Activated T-helper 1 cell treated with anti-CD3 and anti-CD28 coated beads, Interleukin-12 subunit alpha, Interleukin-12 subunit beta, Interleukin-2, Interleukin-4 antibody, amounts not matched to agents 30 ng/mL and 10 ng/mL and 1 ng/mL, durations not matched to agents 14 hours and 24 hours and 36 hours (primary cell): ENCODE results near the gene TAF4. TPM values are rescaled to one million over a fixed set of nuclear protein-coding genes. Genes with fewer than 3 reads are reported as not detected.
"Not testable (repeated sequence)": the region's sequence is repeated elsewhere in the genome, so short reads cannot be mapped to it uniquely, and the experiment has no call there.

ENCODE experiments used
- DNase-seq: peaks from one replicate; pipeline ENCODE4 v3.0.0; 2021; ENCODE audit warnings: low spot score
- H3K27ac Mint-ChIP-seq: one replicate; pipeline ENCODE4 v1.8.0; 2021; ENCODE audit warnings: mild to moderate bottlenecking, mixed read lengths
- H3K27me3 Mint-ChIP-seq: one replicate; pipeline ENCODE4 v1.8.0; 2022; ENCODE audit warnings: mild to moderate bottlenecking, moderate library complexity, mixed read lengths; ENCODE audit not compliant: insufficient read depth
- H3K36me3 Mint-ChIP-seq: one replicate; pipeline ENCODE4 v1.8.0; 2021; ENCODE audit warnings: low read depth, mixed read lengths
- H3K4me1 Mint-ChIP-seq: one replicate; pipeline ENCODE4 v1.8.0; 2021; ENCODE audit warnings: low read depth, mixed read lengths
- H3K4me3 Mint-ChIP-seq: one replicate; pipeline ENCODE4 v1.8.0; 2021; ENCODE audit warnings: mild to moderate bottlenecking, moderate library complexity, mixed read lengths
- H3K9me3 Mint-ChIP-seq: one replicate; pipeline ENCODE4 v1.8.0; 2021; ENCODE audit warnings: mixed read lengths
- intact Hi-C: fragments of 100-400 bp; cut with micrococcal nuclease; formaldehyde crosslinking; loops from one replicate; pipeline ENCODE4 v1.15.1; 2024
- total RNA-seq: library from RNA; stranded (reverse); gene quantifications from 2 replicates; pipeline ENCODE4 v1.2.3, GENCODE V29; 2022

Gene TAF4
- total RNA-seq, 1 donor from 2014 or later: 28.3 TPM

DNA sequence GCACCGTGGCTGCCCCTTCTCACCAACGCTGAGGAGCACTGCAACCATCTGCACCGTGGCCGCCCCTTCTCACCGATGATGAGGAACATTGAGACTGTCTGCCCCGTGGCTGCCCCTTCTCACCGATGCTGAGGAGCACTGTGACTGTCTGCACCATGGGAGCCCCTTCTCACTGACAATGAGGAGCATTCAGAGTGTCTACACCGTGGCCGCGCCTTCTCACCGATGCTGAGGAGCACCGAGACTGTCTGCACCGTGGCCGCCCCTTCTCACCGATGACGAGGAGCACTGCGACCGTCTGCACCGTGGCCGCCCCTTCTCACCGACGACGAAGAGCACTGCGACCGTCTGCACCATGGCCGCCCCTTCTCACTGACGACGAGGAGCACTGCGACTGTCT, 120.2 kb downstream of the TAF4 start:
- DNase-seq, H3K9me3 Mint-ChIP-seq, H3K27me3 Mint-ChIP-seq, H3K27ac Mint-ChIP-seq, intact Hi-C loops, H3K4me1 Mint-ChIP-seq, H3K36me3 Mint-ChIP-seq, H3K4me3 Mint-ChIP-seq: not testable (repeated sequence)

DNA sequence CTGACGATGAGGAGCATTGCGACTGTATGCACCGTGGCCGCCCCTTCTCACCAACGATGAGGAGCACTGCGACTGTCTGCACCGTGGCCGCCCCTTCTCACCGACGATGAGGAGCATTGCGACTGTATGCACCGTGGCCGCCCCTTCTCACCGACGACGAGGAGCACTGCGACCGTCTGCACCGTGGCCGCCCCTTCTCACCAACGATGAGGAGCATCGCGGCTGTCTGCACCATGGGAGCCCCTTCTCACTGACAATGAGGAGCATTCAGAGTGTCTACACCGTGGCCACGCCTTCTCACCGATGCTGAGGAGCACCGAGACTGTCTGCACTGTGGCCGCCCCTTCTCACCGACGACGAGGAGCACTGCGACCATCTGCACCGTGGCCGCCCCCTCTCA, 120.7 kb downstream of the TAF4 start:
- H3K9me3 Mint-ChIP-seq, H3K4me1 Mint-ChIP-seq, intact Hi-C loops, H3K27me3 Mint-ChIP-seq, H3K36me3 Mint-ChIP-seq, H3K4me3 Mint-ChIP-seq, DNase-seq, H3K27ac Mint-ChIP-seq: not testable (repeated sequence)

DNA sequence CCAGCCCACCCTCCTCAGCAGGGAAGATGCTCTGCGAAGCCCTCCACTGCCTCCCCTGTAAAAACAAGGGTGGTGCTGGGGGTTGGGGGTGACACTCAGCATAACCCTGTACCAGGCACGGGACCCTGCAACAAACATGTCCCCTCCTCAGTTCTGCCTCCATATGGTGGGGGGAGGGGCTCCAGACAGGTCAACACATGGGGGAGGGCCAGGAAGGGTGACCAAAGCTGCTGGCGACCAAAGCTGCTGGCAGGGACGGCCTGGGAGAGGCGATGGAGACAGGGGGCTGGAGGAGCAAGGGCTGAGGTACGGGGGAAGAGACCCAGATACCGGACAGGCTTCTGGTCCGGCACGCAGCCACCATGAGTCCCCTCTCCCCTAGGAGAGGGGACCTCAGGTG, 123.2 kb downstream of the TAF4 start:
- no peak for DNase-seq
- Mint-ChIP-seq H3K27ac (no peak overlapping the region), H3K4me3 (no peak overlapping the region), H3K36me3 (no peaks in the 10 kb centered on the region), H3K27me3 (no peaks in the 10 kb centered on the region), H3K9me3 (no peaks in the 10 kb centered on the region), H3K4me1 (no peaks in the 10 kb centered on the region)
- intact Hi-C loops: no loop called here

DNA sequence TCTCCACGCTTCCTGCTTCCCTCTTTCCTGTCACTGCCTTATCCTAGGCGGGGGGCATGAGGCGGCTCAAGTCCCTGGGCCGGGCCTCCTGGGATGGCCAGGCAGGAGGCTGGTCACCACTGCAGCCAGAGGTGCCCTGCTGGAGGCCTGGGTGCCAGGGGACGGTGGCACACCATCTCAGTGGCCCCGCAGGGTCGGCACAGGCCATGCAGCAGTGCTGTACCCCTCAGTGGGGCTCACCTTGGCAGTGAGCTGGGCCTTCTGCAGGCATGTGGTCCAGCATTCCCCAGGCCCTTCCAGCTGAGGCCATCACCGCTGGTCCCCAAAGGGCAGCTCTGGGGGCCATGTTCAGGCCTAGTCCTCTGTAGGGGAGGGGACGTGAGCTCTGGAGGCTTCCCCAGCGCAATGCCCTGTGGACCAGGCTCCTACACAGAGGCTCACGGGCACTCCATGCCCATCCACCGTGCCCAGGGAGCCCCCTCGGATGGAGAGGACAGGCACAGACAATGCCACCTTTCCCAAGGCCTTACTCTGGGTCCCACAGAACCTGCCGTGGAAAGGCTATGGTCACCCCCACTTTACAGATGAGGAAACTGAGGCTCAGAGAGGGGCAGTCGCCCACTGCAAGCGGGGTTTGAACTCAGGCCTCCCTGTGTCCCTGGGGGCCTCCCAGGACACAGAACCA, 123.8 kb downstream of the TAF4 start:
- intact Hi-C loops: no loop called here
- DNase-seq: no peak
- Mint-ChIP-seq H3K36me3 (no peaks in the 10 kb centered on the region), H3K27ac (no peak overlapping the region), H3K4me1 (no peaks in the 10 kb centered on the region), H3K9me3 (no peaks in the 10 kb centered on the region), H3K4me3 (no peak overlapping the region), H3K27me3 (no peaks in the 10 kb centered on the region)

DNA sequence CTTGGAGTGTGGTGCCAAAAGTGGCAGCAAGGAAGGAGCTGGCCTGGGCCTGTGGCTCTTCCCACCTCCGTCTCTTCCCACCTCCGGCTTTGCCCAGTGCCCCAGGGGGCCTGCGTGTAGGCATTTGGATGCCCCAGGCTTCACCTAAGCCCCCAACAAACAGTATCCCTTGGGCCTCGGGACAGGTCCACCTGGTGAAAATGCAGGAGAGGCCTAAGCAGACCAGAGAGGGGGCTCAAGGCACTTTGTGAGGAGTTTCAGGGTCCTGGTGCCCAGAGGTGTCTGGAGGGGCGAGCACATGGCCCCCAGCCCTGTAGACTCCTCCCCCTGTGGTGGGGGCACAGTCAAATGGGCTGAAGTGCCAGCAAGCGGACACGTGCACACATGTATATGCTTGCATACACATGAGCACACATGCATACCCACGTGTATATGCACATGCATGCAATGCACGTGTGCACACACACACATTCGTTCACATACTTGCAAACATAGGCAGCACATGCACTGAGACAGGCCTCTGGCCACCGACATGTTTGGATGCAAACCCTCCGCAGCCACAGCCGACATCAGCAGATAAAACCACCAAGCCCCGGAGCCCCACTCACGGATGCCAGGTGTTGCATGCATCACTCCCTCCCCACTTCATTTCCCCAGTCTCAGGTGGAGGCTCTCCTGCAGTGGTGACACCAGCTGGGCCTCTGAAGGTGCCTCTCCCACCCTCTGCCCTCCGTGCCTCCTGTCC, 124.5 kb downstream of the TAF4 start:
- H3K36me3 Mint-ChIP-seq: no peaks in the 10 kb centered on the region
- no peak for DNase-seq
- H3K9me3 Mint-ChIP-seq: no peaks in the 10 kb centered on the region
- H3K4me3 Mint-ChIP-seq: no peak overlapping the region
- no peaks in the 10 kb centered on the region for H3K27me3 Mint-ChIP-seq
- intact Hi-C loops: no loop called here
- H3K27ac Mint-ChIP-seq: no peak overlapping the region
- H3K4me1 Mint-ChIP-seq: no peaks in the 10 kb centered on the region

DNA sequence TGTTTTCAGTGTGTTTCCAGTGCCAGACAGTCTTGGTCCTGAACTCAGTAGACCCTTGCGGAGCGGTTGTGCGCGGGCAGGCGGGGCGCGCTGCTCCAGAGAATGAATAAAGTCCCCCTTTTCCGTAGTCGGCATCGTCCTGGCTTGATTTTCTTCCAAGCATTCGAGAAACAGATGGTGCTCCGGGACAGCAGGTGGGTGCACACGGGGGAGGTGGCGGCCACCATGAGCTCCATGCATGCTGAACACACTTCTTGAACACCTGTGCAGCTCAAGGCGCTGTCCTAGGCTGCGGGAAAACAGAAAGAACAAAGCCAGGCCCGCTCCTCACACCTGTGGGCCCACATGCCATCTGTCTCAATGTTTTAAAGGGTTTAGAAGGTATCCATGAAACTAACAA, 125.2 kb downstream of the TAF4 start:
- H3K4me3 Mint-ChIP-seq: no peak overlapping the region

DNA sequence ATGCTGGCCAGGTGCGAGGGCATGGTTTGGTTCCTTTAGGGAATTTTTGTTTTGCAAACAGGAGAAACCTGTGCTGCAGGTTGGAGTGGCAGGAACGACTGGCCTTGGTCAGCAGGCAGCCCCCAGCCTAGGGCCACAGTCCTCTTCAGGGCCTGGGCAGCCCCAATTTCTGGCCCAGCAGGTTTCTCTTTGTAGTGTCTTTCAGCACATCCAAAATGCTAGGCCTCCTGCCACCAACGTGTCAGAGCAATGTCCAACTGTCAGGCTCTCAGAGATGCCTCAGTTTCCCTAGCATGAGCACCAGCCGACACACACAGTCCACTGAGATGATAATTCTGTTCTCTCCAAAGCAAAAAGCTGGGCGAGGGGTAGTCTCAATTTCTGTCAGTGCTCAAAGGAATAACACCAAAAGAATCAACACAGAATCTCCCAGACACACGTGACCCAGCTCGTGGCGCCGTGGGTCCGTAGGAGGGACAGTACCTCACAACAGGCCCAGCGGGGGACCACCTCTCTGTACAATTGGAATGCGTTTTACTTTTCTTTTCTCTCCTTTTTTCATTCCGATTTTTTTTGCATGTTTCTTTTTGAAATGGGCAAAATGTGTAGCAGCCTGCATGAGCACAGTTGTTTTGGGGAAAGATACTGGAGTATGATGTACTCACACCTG, 125.9 kb downstream of the TAF4 start:
- Mint-ChIP-seq H3K36me3 (no peaks in the 10 kb centered on the region), H3K4me1 (no peaks in the 10 kb centered on the region), H3K4me3 (no peak overlapping the region), H3K27ac (no peak overlapping the region), H3K27me3 (no peaks in the 10 kb centered on the region), H3K9me3 (no peaks in the 10 kb centered on the region)
- no peak for DNase-seq
- intact Hi-C loops: no loop called here

More for the DNA sequence above, 125.2 kb downstream of the TAF4 start:
- no peak for DNase-seq
- H3K27ac Mint-ChIP-seq: no peak overlapping the region
- no peaks in the 10 kb centered on the region for H3K27me3 Mint-ChIP-seq
- intact Hi-C loops: no loop called here
- H3K9me3 Mint-ChIP-seq: no peaks in the 10 kb centered on the region
- H3K36me3 Mint-ChIP-seq: no peaks in the 10 kb centered on the region
- no peaks in the 10 kb centered on the region for H3K4me1 Mint-ChIP-seq

DNA sequence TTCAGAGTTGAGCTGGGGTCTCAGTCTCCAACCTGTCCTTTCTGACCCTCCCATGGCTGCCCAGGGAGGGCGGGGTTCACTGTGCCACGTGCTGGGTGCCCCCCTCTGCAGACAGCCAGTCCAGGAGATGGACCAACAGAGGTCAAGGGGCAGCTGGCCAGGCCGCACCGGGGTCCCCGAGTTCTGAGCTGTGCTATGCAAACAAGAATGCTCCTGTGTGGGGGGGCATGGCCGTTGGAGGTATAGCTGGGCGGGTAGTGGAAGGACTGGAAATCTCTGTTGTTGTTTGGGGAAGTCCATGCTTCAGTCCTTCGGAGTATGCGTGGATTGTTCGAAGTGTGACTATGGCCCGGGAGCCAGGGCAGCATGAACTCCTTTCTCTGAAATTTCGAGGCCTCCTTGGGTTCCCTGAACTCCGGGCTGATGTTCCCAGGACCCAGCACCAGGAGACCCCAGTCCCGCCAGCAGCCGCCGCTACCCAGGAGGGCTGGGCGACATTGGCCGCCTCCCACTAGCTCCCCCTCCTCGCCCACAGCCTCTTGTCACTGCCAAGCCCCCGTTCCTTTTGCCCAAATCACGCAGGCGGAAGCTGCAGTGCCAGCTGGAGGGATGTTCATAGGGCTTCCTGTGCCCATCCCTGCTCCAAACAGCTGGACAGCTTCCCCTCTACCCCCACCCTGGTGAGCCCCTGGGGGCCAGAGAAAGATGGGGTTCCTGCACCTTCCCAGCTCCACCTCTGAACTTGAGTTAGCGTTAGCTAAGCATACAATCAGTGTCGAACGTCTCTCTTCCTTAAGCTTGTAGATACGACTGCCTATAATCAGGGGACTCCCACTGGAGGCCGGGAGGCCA, 126.6 kb downstream of the TAF4 start:
- Mint-ChIP-seq H3K4me1 (no peaks in the 10 kb centered on the region), H3K9me3 (no peaks in the 10 kb centered on the region), H3K27me3 (no peaks in the 10 kb centered on the region), H3K4me3 (no peak overlapping the region), H3K36me3 (no peaks in the 10 kb centered on the region), H3K27ac (no peak overlapping the region)
- no peak for DNase-seq
- intact Hi-C loops: no loop called here

DNA sequence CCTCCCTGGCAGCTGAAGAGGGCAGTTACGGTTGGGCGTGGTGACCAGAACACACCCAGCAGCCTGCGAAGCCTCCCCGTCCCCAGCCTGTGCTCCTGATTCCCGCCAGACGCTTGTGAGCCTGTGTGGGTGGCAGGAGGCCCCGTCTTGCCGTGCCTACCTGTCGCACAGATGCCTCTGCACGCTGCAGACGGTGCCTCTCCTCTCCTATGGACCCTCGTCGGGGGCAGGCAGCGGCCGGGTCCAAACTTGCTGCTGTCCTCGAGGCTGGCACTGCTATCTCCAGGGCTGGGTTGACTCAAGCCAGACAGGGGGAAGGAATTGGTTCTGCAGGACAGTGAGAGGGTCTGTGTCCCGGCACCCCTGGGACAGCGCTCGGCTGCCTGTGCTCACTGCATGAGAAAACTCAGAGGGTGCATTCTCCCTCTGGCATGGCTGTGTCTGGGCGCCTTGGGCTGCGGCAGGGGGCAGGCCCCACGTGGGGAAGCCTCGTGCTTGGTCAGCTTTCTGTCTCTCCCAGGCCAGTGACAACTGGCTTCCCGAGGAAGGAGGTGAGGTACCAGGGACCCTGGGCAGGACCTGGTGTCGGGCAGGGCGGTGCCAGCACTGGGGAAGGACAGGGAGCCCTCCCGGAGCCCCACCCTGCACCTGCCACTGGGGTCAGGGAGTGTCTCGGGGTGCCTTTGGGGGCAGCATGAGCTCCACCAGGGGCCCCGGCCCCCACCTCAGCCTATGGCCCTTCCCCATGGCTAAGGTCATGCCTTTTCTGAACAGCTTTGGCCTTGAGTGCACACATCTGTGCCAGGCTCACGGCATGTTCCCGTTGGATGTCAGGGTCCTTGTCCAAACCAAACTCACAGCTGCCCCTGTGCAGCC, 127.5 kb downstream of the TAF4 start:
- Mint-ChIP-seq H3K27me3 (no peaks in the 10 kb centered on the region), H3K4me1 (no peaks in the 10 kb centered on the region), H3K4me3 (no peak overlapping the region), H3K9me3 (no peaks in the 10 kb centered on the region), H3K27ac (no peak overlapping the region), H3K36me3 (no peaks in the 10 kb centered on the region)
- no peak for DNase-seq
- intact Hi-C loops: no loop called here

DNA sequence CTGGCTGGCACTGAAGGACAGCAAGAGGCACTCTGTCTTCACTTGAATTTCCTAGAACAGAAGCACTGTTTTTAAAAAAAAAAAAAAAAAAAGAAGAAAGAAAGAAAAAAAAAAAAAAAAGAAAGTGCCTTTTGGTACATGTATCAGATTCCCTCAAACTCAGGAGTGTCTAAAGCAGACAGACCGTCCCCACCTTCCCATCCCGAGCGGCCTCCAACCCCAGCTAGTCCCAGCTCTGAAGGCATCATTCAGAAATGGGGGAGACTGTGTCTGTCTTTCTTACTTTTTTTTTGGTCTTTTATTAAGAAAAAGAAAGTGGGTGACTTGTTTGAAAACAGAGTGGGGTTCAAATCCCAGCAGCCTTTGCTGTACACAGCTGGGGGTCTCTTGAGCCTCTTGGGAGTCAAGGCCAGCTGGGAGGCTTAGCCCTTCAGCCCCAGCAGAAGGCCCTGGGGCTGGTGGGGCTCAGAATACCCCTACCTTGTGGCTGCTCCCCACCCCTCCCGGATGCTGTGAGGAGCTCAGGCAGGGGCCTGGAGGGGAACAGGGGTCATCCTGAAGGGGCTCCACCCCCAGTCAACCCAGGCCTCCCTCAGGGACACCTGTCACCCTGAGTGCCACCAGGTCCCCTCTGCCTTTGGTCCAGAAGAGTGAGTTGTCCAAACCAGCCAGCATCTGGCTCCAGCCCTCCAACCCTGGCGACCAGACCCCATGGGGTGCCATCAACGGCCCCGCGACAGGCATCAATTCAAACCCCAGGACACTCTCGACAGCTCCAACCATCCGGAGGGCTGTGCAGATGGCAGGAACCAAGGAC, 128.3 kb downstream of the TAF4 start:
- no peaks in the 10 kb centered on the region for H3K27me3 Mint-ChIP-seq
- DNase-seq: no peak
- H3K4me3 Mint-ChIP-seq: no peak overlapping the region
- H3K36me3 Mint-ChIP-seq: no peaks in the 10 kb centered on the region
- H3K9me3 Mint-ChIP-seq: no peaks in the 10 kb centered on the region
- no peak overlapping the region for H3K27ac Mint-ChIP-seq
- H3K4me1 Mint-ChIP-seq: no peaks in the 10 kb centered on the region
- intact Hi-C loops: no loop called here

DNA sequence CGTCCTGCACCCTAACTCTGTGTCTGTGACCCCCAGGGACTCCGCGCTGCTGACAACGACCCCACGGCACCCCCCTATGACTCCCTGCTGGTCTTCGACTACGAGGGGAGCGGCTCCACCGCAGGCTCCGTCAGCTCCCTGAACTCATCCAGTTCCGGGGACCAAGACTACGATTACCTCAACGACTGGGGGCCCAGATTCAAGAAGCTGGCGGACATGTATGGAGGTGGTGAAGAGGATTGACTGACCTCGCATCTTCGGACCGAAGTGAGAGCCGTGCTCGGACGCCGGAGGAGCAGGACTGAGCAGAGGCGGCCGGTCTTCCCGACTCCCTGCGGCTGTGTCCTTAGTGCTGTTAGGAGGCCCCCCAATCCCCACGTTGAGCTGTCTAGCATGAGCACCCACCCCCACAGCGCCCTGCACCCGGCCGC, 129.0 kb downstream of the TAF4 start:
- Mint-ChIP-seq H3K9me3 (no peaks in the 10 kb centered on the region), H3K4me1 (no peaks in the 10 kb centered on the region), H3K27me3 (no peaks in the 10 kb centered on the region), H3K27ac (no peak overlapping the region), H3K36me3 (no peaks in the 10 kb centered on the region), H3K4me3 (no peak overlapping the region)
- no peak for DNase-seq
- intact Hi-C loops: no loop called here
